ENCODE measurements around the gene PLA2G4E.
A peak's percentile ranks its signal among the peaks of the same experiment; 100 is the strongest.

GRCh38 chr15:42056934-42057798 lies 36.3 kb upstream of the PLA2G4E start:
- TF ChIP-seq, protein P1, sequence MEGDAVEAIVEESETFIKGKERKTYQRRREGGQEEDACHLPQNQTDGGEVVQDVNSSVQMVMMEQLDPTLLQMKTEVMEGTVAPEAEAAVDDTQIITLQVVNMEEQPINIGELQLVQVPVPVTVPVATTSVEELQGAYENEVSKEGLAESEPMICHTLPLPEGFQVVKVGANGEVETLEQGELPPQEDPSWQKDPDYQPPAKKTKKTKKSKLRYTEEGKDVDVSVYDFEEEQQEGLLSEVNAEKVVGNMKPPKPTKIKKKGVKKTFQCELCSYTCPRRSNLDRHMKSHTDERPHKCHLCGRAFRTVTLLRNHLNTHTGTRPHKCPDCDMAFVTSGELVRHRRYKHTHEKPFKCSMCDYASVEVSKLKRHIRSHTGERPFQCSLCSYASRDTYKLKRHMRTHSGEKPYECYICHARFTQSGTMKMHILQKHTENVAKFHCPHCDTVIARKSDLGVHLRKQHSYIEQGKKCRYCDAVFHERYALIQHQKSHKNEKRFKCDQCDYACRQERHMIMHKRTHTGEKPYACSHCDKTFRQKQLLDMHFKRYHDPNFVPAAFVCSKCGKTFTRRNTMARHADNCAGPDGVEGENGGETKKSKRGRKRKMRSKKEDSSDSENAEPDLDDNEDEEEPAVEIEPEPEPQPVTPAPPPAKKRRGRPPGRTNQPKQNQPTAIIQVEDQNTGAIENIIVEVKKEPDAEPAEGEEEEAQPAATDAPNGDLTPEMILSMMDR (CRISPR knock-in tag; IDR thresholded peaks at IDR 0.05): peak; percentile 92
- TF ChIP-seq EP300 (IDR thresholded peaks at IDR 0.05; ENCODE audit: low read depth in 2 of 2, low read length in 2 of 2): no peak
- no peak for TF ChIP-seq EP300 (CRISPR knock-in tag; IDR thresholded peaks at IDR 0.05; ENCODE audit: borderline replicate concordance)
- TF ChIP-seq BHLHE40 (IDR thresholded peaks at IDR 0.05; ENCODE audit: low read length): no peak

Data from HepG2 (cell line).